Gastrocnemius medialis (tissue), 4 donors: ENCODE measurements around the gene ROBO1. TPM values are rescaled to one million over a fixed set of nuclear protein-coding genes. Genes with fewer than 3 reads are reported as not detected.

Experiments used
- ATAC-seq, 2 donors: fragments of 150-250 bp; one replicate each; pipeline ENCODE4 v1.9.1; 2016
- DNase-seq, 2 donors: peaks; one replicate each; pipeline ENCODE4 v3.0.0-alpha.2; 2019
- H3K27ac ChIP-seq, 4 donors: fragments of 200-600 bp; sonication (generic); 1 replicate in 1 of 4; 2 replicates in 3 of 4; pipeline ENCODE4 v1.5.1; 2016 to 2018; ENCODE audit warnings: mild to moderate bottlenecking in 2 of 4, moderate library complexity in 1 of 4
- H3K27me3 ChIP-seq, 3 donors: fragments of 200-600 bp; sonication (generic) in 2 of 3; 1 replicate in 1 of 3; 2 replicates in 2 of 3; pipeline versions ENCODE4 v1.5.1 to v1.6.0; 2016 to 2019; ENCODE audit warnings: mild to moderate bottlenecking in 1 of 3, moderate library complexity in 1 of 3
- H3K36me3 ChIP-seq, 2 donors: fragments of 200-600 bp; sonication (generic) in 1 of 2; one replicate each; pipeline ENCODE4 v1.5.1; 2017 to 2018
- H3K4me1 ChIP-seq, 2 donors: fragments of 200-600 bp; sonication (generic) in 1 of 2; one replicate each; pipeline ENCODE4 v1.5.1; 2016 to 2017; ENCODE audit warnings: mild to moderate bottlenecking in 2 of 2
- H3K4me3 ChIP-seq, 4 donors: fragments of 200-600 bp; sonication (generic) in 3 of 4; 1 replicate in 1 of 4; 2 replicates in 3 of 4; pipeline ENCODE4 v1.5.1; 2016 to 2019; ENCODE audit warnings: mild to moderate bottlenecking in 2 of 4
- H3K9me3 ChIP-seq, 3 donors: fragments of 200-600 bp; sonication (generic) in 2 of 3; 1 replicate in 1 of 3; 2 replicates in 2 of 3; pipeline ENCODE4 v1.5.1; 2016 to 2019
- POLR2A ChIP-seq, 2 donors: fragments of 450-650 bp; IDR thresholded peaks; one replicate each; pipeline ENCODE4 v1.6.1; 2017; ENCODE audit warnings: antibody characterized with exemption in 2 of 2, mild to moderate bottlenecking in 2 of 2, moderate library complexity in 2 of 2
- in situ Hi-C, 4 donors: fragments of 200-750 bp; cut with MboI; loops; one replicate each; pipeline versions ENCODE4 v1.15.0 to v1.8.0; 2017; ENCODE audit warnings: low sequenced_read_pairs in 4 of 4
- intact Hi-C: fragments of 100-400 bp; cut with DNase I; formaldehyde crosslinking; loops from one replicate; pipeline ENCODE4 v1.15.1; 2023; ENCODE audit warnings: low total_unique reads
- total RNA-seq, 4 donors: library from RNA; depleted of rRNA; stranded (reverse); fragments of >200 nt; gene quantifications; one replicate each; pipeline versions ENCODE4 v1.1.0 to v1.2.3, GENCODE V29; 2016
- TF ChIP-seq, protein P1 (sequence below), 5 experiments: fragments of 450-650 bp in 3 of 5; fragments of 200-600 bp in 2 of 5; sonication (generic) in 2 of 5; IDR thresholded peaks in 4 of 5; conservative IDR thresholded peaks in 1 of 5; 1 replicate in 4 of 5; 2 replicates in 1 of 5; pipeline ENCODE4 v1.5.1; 2016 to 2019; ENCODE audit warnings: antibody characterized with exemption in 5 of 5, mild to moderate bottlenecking in 3 of 5, moderate library complexity in 3 of 5

Gene ROBO1
- total RNA-seq, 4 donors from 2014 or later: 4.2 to 16.0 (median 9.5) TPM

DNA sequence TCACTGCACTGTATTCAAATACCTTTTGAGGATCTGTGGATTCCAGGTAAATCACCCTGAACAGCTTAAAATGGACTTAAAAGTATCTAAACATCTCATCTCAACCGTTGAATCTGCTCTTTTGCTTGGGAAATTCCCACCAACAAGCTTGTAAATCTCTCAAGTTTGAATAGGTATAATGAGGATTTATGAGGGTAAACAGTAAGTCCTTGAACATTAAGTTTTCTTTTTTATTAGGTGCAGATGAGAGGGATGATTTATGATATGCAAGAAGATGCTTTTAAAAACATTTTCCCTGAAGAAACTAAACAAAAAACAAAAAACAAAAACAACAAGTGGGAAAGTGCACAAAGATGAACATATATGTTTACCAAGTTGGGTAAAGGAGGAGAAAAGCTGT is 290.6 kb downstream of the ROBO1 start:
- H3K27ac ChIP-seq: no peak overlapping the region
- intact Hi-C loops: no loop called here
- H3K9me3 ChIP-seq: no peaks in the 10 kb centered on the region
- H3K4me3 ChIP-seq: no peak overlapping the region
- TF ChIP-seq POLR2A (IDR thresholded peaks at IDR 0.05): no peak
- TF ChIP-seq, protein P1, sequence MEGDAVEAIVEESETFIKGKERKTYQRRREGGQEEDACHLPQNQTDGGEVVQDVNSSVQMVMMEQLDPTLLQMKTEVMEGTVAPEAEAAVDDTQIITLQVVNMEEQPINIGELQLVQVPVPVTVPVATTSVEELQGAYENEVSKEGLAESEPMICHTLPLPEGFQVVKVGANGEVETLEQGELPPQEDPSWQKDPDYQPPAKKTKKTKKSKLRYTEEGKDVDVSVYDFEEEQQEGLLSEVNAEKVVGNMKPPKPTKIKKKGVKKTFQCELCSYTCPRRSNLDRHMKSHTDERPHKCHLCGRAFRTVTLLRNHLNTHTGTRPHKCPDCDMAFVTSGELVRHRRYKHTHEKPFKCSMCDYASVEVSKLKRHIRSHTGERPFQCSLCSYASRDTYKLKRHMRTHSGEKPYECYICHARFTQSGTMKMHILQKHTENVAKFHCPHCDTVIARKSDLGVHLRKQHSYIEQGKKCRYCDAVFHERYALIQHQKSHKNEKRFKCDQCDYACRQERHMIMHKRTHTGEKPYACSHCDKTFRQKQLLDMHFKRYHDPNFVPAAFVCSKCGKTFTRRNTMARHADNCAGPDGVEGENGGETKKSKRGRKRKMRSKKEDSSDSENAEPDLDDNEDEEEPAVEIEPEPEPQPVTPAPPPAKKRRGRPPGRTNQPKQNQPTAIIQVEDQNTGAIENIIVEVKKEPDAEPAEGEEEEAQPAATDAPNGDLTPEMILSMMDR (IDR thresholded peaks at IDR 0.05 in 4 of 5, conservative IDR thresholded peaks at IDR 0.05 in 1 of 5): no peak
- no peaks in the 10 kb centered on the region for H3K4me1 ChIP-seq
- ATAC-seq (no peak), DNase-seq (no peak)
- no peaks in the 10 kb centered on the region for H3K36me3 ChIP-seq
- no peaks in the 10 kb centered on the region for H3K27me3 ChIP-seq
- in situ Hi-C loops: loop anchor here in 1 of 4 donors (25.0 kb wide), 2 partner anchors 110 to 390 kb away; no protein-coding TSS in a partner anchor

- ATAC-seq (no peak), DNase-seq (no peak)
- Histone ChIP-seq H3K36me3 (no peaks in the 10 kb centered on the region), H3K9me3 (no peaks in the 10 kb centered on the region), H3K27me3 (no peaks in the 10 kb centered on the region), H3K27ac (no peak overlapping the region), H3K4me1 (no peaks in the 10 kb centered on the region), H3K4me3 (no peak overlapping the region)
- intact Hi-C loops: no loop called here
- TF ChIP-seq, protein P1 (IDR thresholded peaks at IDR 0.05 in 4 of 5, conservative IDR thresholded peaks at IDR 0.05 in 1 of 5): no peak
- no peak for TF ChIP-seq POLR2A (IDR thresholded peaks at IDR 0.05)
- in situ Hi-C loops: no loop called here
These were observed 293.8 kb downstream of the ROBO1 start for GRCh38 chr3:79473993-79474392.

- Histone ChIP-seq H3K27ac (no peak overlapping the region), H3K27me3 (no peaks in the 10 kb centered on the region), H3K4me1 (no peaks in the 10 kb centered on the region), H3K9me3 (no peaks in the 10 kb centered on the region), H3K4me3 (no peak overlapping the region), H3K36me3 (no peaks in the 10 kb centered on the region)
- no peak for TF ChIP-seq POLR2A (IDR thresholded peaks at IDR 0.05)
- TF ChIP-seq, protein P1 (IDR thresholded peaks at IDR 0.05 in 4 of 5, conservative IDR thresholded peaks at IDR 0.05 in 1 of 5): no peak
- ATAC-seq (no peak), DNase-seq (no peak)
- intact Hi-C loops (no loop called here), in situ Hi-C loops (no loop called here)
These were observed 300.1 kb downstream of the ROBO1 start for GRCh38 chr3:79467721-79468120.

GRCh38 chr3:79461129-79461792 is 306.5 kb downstream of the ROBO1 start:
- no peak for TF ChIP-seq POLR2A (IDR thresholded peaks at IDR 0.05)
- TF ChIP-seq, protein P1 (IDR thresholded peaks at IDR 0.05 in 4 of 5, conservative IDR thresholded peaks at IDR 0.05 in 1 of 5): no peak
- Histone ChIP-seq H3K36me3 (no peaks in the 10 kb centered on the region), H3K4me1 (no peaks in the 10 kb centered on the region), H3K9me3 (no peaks in the 10 kb centered on the region), H3K4me3 (no peak overlapping the region), H3K27me3 (no peaks in the 10 kb centered on the region), H3K27ac (no peak overlapping the region)
- no peak for ATAC-seq
- intact Hi-C loops: no loop called here
- in situ Hi-C loops: no loop called here
- DNase-seq: no peak

GRCh38 chr3:79453600-79453999 is 314.2 kb downstream of the ROBO1 start:
- Histone ChIP-seq H3K36me3 (no peaks in the 10 kb centered on the region), H3K27ac (no peak overlapping the region), H3K9me3 (no peaks in the 10 kb centered on the region), H3K4me1 (no peaks in the 10 kb centered on the region), H3K27me3 (no peaks in the 10 kb centered on the region), H3K4me3 (no peak overlapping the region)
- intact Hi-C loops (no loop called here), in situ Hi-C loops (no loop called here)
- TF ChIP-seq POLR2A (IDR thresholded peaks at IDR 0.05): no peak
- TF ChIP-seq, protein P1 (IDR thresholded peaks at IDR 0.05 in 4 of 5, conservative IDR thresholded peaks at IDR 0.05 in 1 of 5): no peak
- DNase-seq: no peak
- no peak for ATAC-seq
